T follicular helper cell (primary cell): ENCODE measurements around the gene BHLHE41.

Source experiments
- DNase-seq: peaks from one replicate; pipeline ENCODE4 v3.0.0-alpha.2; 2020; ENCODE audit warnings: low read depth
- total RNA-seq, 2 experiments: gene quantifications; one replicate each; lab custom pipeline; 2026; lab: John Stamatoyannopoulos, UW

Gene BHLHE41
- 0 to 0.04 reads per million in 2 experiments for total RNA-seq

DNA sequence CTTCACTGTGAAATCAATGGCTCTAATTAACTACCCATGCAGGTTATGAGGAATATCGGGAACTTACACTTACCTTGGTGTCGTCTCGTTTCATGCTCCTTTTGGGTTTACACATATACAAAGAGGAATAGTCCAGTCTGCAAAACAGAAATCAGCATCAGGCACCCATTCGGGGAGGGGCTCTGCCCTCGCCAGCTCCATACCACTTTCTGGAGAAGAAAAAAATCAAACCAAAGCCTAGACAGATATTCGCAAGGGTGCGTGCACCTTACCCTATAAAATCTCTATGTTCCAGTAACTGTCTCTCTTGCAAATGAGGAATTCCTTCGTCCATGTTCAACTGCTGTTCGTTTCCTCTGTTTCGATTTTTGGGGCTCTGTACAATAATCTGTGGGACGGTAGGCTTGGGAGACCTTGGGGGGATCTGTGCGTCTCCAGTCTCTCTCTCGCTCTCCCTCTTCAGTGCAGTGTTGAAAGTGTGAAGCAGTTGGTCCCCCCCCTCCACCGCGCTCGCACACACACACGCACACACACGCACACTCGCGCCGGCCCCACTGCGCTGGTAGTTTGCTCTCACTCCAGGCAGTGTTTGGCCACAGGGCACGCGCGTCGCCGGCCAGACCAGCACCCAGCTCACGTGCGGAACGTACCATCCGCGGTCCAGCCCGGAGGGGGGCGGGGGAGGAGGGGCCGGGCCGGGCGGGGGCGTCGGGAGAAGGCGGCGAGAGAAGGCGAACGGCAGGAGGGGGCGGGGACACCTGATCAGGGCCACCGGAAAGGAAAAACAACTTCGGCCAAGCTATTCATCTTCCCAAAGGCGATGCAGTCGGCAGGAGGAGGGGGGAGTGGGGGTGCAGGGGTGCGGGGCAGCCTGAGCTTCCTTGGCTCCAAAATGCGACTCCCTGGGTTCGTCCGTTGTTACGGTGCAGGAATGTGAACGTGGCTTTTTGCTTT, at the start of gene BHLHE41:
Gene BHLHE41 (minus strand): TSS at position 592 of the 954 bp plus-strand sequence. CDS start 258 bp downstream, at position 334.
- DNase-seq, result no peak

DNA sequence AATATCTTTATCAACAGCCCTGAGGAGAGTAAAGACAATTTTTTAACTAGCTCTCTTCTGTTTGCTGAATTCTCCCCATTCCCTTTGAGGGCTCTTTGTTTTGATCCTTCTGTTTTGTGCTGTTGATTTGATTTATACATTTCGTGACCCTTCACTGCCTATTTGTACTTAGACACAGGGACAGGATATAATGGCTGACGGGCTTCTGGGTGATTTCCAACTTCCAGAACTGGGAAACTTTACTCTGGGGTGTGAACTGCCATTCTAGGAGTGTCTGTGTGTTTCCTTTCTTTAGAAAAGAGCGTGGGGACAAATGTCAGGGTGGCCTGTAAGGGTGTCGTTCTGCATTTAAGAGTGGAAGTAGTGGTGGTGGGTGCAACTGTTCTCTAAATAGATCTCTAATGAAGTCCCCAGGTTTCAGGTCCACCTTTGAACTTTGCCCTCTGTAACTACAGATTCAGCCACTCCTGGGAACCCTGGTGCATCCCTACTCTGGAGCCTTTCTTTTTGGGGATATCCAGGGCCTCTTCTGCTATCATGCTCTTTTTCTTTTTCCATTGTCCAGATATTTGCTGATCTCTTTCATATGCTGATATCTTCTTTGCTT, 48.2 kb upstream of the BHLHE41 start:
- DNase-seq, result no peak

DNA sequence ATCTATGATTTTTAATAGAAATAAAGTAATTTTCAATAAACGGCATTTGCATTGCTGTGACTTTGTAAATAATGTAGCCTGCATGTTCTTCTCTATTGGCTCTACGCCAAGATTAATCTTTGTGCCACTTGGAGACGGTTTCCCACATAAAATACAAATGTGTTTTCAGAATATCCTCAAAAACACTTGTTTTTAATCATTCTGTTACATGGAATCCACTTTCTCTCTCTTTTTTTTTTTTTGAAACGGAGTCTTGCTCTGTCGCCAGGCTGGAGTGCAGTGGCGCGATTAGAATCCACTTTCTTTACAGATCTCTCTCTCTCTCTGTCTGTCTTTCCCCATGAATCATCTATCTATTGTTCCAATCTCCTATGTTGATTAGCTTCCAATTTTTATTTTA, 47.7 kb upstream of the BHLHE41 start:
- DNase-seq, result no peak

DNA sequence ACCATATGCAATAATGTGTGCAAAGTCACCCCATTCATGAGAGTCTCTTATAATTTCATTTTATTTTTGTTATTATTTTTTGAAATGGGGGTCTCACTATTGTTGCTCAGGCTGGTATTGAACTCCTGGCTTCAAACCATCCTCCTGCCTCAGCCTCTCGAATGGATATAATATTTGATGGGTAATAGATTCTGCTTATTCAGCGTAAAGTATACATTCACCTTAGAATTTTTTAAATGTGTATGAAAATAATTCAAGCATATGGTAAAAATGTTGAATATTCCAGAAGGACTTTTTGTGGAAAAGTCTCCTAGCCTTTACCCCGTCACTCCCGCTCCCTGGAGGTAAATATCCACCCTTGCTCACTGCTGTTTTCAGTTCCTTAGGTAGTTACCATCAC, 47.2 kb upstream of the BHLHE41 start:
- DNase-seq, result no peak

DNA sequence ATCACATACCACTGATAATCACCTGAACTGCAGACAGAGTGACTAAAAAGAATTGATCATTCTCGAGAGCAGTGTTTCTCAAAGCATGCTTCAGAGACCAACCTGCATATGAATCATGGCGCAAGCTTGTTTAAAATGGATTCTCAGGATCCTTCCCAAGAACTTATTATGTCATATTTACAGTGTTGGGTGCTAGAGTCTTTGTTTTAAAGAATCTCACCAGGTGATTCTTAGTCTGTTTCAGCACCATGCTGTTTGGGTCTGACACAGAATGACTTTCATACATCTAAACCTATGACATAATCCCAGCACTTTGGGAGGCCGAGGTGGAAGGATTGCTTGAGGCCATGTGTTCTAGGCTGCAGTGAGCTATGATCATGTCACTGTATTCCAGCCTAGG, 39.3 kb upstream of the BHLHE41 start:
- DNase-seq, result no peak

DNA sequence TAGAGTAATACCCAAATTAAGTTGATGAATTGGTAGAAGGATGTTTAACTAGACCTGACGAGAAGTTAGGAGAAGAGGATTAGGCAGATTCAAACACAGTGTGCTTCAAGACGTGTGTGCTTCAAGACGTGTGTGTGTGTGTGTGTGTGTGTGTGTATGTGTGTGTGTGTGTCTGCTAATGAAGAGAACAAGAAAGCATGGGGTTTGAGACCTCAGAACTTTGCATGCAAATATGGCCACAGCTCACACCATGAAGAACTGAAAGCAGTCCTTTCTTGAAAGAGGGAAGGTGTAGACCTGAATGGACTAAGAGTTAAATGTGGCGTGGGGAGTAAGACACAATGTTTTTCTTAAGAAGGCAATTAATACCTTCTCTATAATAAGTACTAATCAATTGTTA, 38.1 kb upstream of the BHLHE41 start:
- no peak for DNase-seq

DNA sequence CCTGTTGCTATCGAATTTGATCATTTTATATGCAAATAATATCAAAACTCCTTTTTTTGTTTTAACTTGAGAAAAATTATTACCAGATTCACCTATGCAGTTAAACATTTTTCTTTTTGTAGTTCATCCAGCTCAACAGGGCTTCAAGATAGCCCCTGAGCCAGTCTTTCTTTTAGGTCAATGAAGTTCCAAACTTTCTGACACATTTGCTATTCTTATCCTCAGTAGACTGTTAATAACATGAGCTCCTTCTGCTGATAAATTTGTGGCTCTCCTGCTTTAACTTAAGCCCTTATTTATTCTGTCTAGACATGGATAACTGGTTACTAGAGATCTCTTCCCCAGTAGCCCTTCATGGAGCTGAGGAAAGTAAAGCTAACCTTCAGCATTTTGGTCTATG, 37.3 kb upstream of the BHLHE41 start:
- no peak for DNase-seq

DNA sequence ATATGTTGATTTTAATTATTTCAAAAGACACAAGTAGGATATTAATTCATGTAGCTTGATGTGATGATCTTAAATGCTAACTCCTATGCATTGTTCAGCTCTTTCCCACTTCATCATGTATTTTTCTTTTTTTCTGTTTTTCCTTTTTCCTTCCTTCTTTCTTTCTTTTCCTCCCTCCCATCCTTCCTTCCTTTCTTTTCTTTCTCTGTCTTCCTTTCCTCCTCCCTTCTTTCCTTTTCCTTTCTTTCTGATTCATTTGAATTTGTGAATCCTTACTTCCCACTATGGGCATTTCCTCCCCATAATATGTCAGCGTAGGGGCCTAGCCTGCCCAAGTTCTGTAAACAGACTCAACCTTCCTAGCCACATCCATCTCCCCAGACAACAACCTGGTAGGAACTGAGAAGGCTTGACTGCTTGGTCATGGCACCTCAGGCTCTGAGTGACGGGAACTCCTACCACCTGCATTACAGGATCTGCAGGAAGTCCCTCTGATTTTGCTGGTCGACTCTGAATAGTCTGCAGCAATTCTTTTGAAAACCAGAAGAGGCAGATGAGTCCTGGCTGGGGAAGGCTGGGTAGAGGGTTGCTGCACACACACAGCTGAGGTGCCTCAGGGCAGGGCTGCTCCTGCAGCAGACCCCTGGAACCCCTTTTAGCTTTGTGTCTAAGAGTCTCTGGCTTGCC, 33.4 kb upstream of the BHLHE41 start:
- DNase-seq, result no peak

DNA sequence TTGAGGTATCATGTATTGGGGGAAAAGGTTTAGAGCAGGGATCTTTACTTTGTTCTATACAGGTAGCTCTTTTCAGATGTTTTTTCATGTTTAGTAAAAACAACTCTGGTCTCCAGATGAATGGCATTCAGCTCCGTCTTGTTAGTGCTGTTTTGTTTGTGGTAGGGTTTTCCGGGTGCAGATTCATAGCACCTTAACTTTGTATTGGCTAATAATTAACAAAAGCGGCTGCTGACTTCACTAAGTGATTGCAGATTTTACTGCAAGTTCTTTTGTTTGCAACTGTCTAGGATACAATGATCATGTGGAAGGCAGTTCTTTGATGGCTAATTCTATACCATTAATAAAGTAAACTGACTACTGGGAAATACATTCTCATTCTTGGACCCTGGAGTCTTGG, 32.2 kb upstream of the BHLHE41 start:
- DNase-seq, result no peak

DNA sequence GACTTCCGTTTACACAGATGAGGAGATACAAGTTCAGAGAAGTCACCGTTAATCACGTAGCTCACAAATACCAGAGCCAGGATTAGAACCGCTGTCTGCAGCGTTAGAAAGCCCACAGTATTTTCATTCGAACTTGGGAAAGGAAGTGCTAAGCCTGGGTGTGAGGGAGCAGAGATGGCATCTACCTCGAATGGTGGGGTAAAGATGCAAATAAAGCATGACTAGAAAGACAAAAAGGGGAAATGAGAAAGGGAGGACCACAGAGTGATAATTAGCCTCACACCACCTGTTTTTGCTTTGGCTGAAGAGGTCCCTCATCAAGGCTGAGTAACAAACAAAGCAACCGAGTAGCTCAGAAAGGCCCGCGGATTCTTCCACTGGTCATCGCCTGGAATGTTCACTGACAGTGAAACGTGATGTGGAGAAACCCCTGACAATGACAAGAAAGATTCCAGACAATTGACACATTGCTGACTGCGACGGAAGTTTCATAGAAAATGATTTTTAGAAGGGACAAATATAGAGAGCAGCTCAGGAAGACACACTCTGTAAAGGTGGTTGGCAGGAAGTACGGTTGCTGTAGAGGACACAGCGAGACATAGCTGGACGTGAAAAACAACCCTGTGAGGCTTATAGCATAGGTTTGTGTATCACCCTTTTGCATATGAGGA, 31.5 kb upstream of the BHLHE41 start:
- DNase-seq, result no peak

DNA sequence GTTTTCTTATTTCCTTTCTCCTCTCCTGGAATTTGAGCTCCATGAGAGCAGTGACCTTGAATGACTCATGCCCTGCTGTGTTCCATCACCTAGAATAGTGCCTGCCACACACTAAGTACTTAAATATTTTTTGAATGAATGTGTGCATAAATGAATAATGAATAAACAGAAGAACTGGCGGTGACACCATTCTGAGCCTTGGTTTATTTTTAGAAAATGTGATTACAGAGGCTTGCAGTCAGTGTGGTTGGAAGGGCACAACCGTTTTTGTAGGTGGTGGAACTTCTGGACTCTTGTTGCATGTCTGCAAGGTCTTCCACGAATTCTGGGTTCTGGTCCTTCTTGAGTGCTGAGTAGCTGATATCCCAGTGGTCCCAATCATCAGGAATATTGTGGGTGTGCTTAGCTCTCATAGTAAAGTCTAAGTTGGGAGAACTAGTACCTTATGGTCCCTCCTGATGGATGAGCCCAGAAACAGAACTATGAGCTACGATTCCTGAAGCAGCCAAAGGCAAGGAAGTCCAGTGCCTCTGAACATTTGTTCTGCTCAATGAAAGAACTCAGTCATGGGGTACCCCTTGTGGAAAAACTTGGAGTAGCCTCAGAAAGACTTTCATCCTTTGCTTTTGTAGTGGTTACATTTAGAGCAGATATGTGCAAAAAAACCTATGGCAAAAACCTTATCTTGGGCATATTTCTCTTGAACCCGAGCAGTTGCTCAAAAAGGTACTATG, 28.8 kb upstream of the BHLHE41 start:
- DNase-seq, result no peak

DNA sequence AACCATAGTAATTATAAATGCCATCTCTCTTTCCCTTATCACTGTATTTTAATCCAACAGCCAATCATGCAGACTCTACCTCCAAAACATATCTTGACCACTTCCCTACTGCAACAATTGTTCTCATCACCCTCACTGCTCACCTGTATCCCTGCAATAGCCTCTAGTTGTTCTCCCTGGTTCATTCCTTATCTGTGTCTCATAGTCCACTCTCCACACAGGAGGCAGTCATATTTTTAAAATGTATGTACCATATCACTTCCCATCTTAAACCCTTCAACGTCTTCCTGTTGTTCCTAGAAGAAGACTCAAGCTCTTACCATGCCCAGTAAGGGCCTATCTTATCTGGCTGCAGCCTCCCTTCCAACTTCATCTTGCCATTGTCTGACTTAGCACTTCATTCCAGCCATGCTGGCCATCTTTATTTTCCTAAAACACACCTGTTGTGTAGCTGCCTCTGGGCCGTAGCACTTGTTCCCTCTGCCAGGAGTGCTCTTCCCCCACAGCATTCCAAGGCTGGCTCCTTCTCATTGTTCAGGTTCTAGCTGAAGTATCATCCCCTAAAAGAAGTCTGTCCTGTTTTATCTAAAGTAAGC, 27.8 kb upstream of the BHLHE41 start:
- DNase-seq, result no peak

DNA sequence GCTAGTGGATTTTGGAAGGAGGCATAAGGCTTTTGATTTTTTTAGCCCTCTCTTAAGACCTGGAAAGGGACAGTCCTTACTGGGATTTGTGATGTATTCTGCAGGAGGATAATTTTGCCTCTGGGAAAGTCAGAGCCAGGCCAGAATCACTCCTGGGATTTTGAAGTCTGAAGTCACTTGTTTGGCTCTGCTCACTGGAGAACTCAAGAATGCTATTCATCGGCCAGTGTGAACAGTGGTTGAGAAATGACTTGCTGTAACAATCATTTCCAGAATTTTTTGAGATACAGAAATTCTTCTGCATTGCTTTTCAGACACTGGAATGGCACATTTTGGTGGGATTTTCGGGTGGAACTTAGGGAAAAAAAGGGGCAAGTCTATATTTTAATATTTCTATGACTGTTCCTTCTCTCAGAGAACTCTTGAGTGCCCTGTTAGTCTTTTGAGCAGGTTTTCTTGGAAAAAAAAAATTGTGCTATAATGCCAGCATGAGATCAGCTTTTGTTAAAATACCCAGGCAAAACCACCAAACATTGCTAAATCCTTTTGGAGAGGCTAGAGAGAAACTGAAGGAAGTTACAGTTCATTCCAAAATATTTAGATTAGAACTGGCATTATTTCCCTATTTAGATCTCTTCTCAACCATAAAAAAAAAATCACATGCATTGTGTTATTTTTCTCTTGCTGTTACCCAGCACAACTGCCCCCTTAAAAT, 26.1 kb upstream of the BHLHE41 start:
- no peak for DNase-seq

DNA sequence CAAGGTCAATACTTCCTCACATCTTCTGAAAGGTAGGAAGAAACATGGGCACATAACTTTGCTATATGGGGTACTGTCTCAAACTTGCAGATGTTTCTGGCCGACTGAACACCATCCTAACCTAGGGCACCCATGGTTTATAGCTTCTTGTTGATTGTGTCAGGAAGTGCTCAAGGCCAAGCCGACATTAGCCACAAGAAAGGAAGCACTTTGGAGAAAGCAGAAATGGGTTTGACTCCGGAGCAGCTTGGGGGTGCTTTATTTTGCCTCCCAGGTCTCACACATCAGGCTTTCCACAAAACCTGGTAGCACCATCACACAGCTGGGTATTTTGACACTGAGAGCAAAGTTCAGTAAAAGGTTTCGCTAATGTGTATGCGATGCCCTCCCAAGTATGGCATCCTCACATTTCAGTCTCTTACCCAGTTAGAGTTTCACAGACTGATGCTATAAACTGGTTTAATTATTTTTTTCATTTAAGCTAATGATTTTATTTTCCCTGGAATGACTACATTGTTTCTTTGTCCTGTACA, 25.2 kb upstream of the BHLHE41 start:
- no peak for DNase-seq

DNA sequence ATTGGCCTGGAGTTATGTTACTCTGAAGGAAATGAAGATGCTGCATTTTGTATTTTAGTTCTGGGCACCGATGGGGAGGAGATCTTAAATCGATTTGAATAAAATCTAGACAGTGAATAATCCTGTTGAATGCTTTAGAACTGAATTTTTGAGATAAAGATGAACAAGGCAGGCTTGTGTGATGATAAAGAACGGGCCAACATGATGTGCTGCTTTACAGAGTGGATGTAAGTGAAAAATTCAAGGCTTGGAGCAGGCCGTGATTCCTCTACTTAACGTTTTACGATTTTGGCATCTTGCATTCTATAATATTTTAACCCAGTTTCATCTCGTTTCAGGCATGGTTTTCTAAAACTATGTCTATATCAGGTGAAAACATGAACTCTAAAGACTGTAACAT, 23.5 kb upstream of the BHLHE41 start:
- DNase-seq, result no peak

DNA sequence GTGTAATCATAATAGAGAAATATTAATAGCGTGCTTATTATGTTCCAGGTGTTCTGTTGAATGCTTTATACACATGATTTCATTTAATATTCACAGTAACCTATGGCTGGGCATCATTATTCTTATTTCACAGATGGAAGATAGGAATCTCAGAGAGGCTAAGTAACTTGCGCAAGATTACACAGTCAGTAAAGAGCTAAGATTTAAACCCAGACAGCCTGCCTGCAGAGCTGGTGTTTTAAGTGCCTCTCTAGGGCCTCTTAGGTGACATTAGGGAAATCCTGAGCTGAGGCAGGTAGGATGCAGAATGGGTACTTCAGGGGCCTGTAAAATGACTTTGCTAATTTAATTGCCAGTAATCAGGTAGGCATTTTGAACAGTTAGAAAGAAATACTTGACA, 18.5 kb upstream of the BHLHE41 start:
- DNase-seq, result no peak

DNA sequence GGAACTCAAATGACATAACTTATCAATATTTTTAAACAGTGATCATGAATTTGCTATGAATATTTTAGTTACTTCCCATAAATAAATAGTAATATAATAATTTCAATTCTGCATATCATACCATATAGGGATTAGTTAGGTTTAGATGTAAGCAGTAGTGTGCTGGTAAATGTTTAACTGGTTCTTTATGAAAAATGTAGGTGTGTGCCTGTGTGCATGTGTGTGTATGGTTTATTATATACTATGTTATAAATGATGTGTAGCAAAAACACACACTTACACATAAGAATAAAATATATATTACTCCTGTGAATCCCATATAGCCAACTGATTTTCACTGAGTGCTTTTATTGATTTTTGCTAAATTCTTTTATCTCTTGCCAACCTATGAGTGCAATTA, 14.0 kb upstream of the BHLHE41 start:
- no peak for DNase-seq

DNA sequence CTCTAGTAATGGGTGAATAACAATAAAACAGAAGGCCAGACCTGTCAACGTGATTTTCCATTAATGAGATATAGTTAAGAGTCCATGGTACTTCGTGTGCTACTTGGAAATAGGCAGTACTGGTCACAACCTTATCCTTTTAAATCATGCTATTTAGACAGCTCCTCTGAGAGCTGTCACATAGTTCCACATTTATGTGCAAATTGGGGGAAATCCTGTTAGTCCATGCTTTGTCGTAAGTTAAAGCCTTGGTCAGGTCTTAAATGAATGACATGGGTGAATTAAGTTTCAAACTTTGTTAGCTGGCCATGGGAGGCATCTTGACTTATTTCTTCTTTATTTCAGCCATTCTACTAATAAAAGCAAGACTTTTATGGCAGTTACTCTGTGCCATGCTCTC, 11.9 kb upstream of the BHLHE41 start:
- DNase-seq, result no peak

DNA sequence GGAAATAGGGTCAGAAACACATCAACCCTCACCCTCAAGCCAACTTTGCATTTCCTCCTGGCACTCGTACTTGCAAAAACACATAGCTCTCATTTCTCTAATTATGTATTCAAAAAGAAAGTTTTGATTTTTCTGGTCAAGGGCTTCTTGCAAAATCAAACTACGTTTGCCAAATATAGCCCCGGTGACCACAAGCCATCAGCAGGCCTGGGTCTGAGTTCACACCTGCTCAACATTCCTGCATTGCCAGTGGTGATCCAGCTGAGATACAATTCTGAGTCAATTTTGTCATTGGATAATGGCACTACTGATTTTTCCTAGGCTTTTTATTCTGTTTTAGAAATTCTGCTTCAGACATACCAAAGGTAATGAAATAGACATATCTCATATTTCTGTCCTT, 10.7 kb upstream of the BHLHE41 start:
- no peak for DNase-seq

DNA sequence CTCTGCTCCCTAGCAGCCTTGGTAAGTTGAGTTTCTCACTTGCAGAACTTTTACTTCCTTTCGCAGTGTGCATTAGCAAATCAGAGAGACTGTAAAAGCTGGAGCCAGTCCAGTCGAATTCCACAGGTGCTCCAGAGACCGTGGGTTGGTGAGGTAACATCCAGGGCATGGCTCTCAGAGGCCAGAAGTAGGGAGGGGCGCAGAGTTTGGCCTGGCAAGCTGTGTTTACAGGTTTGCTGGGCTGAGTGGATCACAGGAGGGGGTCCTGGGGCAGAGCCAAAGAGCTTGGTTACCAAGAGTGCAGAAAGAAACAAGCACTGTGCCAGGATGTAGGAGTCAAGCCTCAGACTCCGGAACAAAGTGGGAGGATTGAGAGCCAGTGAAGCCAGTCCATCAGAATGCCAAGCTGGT, 10.2 kb upstream of the BHLHE41 start:
- no peak for DNase-seq
